Memory B cell (primary cell): ENCODE results near the gene CTSS.
"Not testable (repeated sequence)": the region's sequence is repeated elsewhere in the genome, so short reads cannot be mapped to it uniquely, and the experiment has no call there.

ENCODE experiments used
- ATAC-seq: fragments of 150-1000 bp; cut with Tn5 transposase; 2 replicates; pipeline ENCODE4 v1.10.0; 2021; ENCODE audit warnings: low read depth, mild to moderate bottlenecking, moderate library complexity
- DNase-seq, 2 donors: peaks; one replicate each; pipeline ENCODE4 v3.0.0; 2022; ENCODE audit warnings: low spot score in 2 of 2
- H3K27ac Mint-ChIP-seq: one replicate; pipeline ENCODE4 v1.8.0; 2022; ENCODE audit warnings: mild to moderate bottlenecking, moderate library complexity, mixed read lengths
- H3K27me3 Mint-ChIP-seq: one replicate; pipeline ENCODE4 v1.8.0; 2022; ENCODE audit warnings: mixed read lengths
- H3K36me3 Mint-ChIP-seq: one replicate; pipeline ENCODE4 v1.8.0; 2022; ENCODE audit warnings: mild to moderate bottlenecking, mixed read lengths
- H3K4me1 Mint-ChIP-seq: one replicate; pipeline ENCODE4 v1.8.0; 2022; ENCODE audit warnings: mixed read lengths
- H3K4me3 Mint-ChIP-seq: one replicate; pipeline ENCODE4 v1.8.0; 2022; ENCODE audit warnings: mild to moderate bottlenecking, moderate library complexity, mixed read lengths
- H3K9me3 Mint-ChIP-seq: one replicate; pipeline ENCODE4 v1.8.0; 2022; ENCODE audit warnings: mixed read lengths

CTSS gene

GRCh38 chr1:150791585-150791984 lies 26.0 kb upstream of the CTSS start:
- Mint-ChIP-seq H3K27me3 (no peaks in the 10 kb centered on the region), H3K4me3 (no peak overlapping the region), H3K27ac (no peak overlapping the region), H3K4me1 (peaks cover 13% of the 10 kb centered on the region), H3K36me3 (peaks cover 7% of the 10 kb centered on the region), H3K9me3 (no peaks in the 10 kb centered on the region)
- DNase-seq (no peak), ATAC-seq (no peak)

GRCh38 chr1:150789396-150789795 lies 23.8 kb upstream of the CTSS start:
- ATAC-seq (no peak), DNase-seq (no peak)
- no peaks in the 10 kb centered on the region for H3K9me3 Mint-ChIP-seq
- H3K4me3 Mint-ChIP-seq, result no peak overlapping the region
- H3K27ac Mint-ChIP-seq, result no peak overlapping the region
- no peaks in the 10 kb centered on the region for H3K27me3 Mint-ChIP-seq
- H3K4me1 Mint-ChIP-seq, result peaks cover 13% of the 10 kb centered on the region
- H3K36me3 Mint-ChIP-seq, result no peaks in the 10 kb centered on the region

DNA sequence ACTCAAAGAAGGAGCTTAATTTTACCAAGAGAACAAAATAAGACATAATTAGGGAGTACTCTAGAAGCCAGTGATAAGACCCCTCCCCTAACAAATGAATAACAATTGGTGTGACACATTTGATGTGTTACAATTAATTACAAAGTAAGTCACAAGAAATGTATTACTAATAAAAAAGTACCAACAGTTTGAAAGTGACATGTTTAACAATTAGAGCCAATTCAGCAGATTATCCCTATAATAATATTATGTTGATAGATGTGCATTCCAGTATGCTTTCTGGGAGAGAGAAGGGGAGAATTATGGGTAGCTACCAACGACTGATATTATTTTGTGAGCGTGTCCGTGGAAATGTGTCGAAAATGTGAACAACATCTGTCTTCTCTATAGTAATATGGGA lies 23.4 kb upstream of the CTSS start:
- no peak overlapping the region for H3K4me3 Mint-ChIP-seq
- H3K27me3 Mint-ChIP-seq, result no peaks in the 10 kb centered on the region
- no peak overlapping the region for H3K27ac Mint-ChIP-seq
- H3K36me3 Mint-ChIP-seq, result no peaks in the 10 kb centered on the region
- H3K9me3 Mint-ChIP-seq, result no peaks in the 10 kb centered on the region
- DNase-seq (no peak), ATAC-seq (no peak)
- peaks cover 13% of the 10 kb centered on the region for H3K4me1 Mint-ChIP-seq

DNA sequence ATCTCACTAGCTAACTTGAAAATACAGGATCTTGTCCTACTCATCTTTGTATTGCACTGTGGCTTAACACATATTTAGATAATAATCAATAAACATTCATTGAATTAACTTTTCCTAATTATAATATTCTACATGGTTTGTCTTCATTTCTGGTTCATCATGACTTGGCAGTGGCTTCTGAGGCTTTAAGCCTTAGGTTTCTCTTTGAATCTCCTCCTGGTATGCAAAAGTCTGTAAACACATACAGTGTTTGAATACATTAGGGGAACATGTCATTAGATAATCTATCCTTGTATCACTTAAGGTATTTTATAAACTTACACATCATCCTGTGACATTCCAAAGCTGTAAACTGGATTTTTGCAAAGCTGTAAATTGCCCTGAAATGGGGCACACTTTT lies 21.9 kb upstream of the CTSS start:
- Mint-ChIP-seq H3K9me3 (no peaks in the 10 kb centered on the region), H3K27me3 (no peaks in the 10 kb centered on the region)
- ATAC-seq, result no peak

GRCh38 chr1:150780510-150780909 lies 14.9 kb upstream of the CTSS start:
- Mint-ChIP-seq H3K27ac (no peak overlapping the region), H3K9me3 (no peaks in the 10 kb centered on the region)

More for the DNA sequence above, 21.9 kb upstream of the CTSS start:
- H3K27ac Mint-ChIP-seq, result peak overlapping the region; percentile 76
- H3K4me1 Mint-ChIP-seq, result peaks cover 13% of the 10 kb centered on the region
- no peak for DNase-seq
- H3K36me3 Mint-ChIP-seq, result no peaks in the 10 kb centered on the region
- H3K4me3 Mint-ChIP-seq, result no peak overlapping the region

DNA sequence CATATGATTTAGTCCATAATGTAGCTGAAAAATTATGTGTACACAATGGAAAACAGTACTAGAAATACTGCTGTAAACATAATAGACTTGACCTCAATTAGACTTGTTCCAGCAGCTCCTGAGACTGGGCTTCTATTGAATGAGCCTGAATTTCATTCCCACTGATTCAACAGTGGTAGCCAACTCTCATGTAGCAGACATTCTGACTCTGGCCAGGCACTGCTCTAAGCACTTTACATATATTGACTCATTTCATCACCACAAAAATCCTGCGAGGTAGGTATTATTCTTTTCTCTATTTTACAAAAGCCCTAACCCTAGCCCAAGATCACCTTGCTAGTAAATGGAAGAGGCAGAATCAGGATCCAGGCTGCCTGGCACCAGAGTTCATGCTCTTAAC lies 12.8 kb upstream of the CTSS start:
- no peak for ATAC-seq

More at GRCh38 chr1:150780510-150780909, 14.9 kb upstream of the CTSS start:
- no peak for ATAC-seq
- H3K4me3 Mint-ChIP-seq, result no peak overlapping the region
- DNase-seq, result no peak
- peaks cover 6% of the 10 kb centered on the region for H3K4me1 Mint-ChIP-seq
- no peaks in the 10 kb centered on the region for H3K36me3 Mint-ChIP-seq
- H3K27me3 Mint-ChIP-seq, result no peaks in the 10 kb centered on the region

DNA sequence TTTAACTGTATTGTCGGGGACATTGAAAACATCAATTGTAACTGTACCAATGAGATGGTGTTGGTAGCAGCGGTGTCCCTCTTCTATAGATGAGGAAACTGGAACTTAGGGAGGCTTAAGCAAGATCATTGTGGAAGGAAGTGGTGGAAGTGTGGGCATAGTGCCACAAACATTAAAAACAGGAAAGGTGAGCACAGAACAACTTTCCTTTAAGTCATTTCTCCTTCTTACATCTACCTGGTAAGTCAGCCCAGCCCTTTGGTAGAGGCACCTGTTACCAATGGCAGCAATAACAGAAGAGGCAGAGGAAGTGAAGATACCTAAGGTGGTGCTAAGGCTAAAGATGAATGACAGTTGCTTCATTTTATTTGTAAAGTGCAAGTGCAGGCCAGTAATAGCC lies 12.0 kb upstream of the CTSS start:
- no peaks in the 10 kb centered on the region for H3K36me3 Mint-ChIP-seq
- no peak overlapping the region for H3K27ac Mint-ChIP-seq
- no peaks in the 10 kb centered on the region for H3K9me3 Mint-ChIP-seq
- ATAC-seq, result no peak
- no peak for DNase-seq
- peaks cover 6% of the 10 kb centered on the region for H3K4me1 Mint-ChIP-seq
- no peak overlapping the region for H3K4me3 Mint-ChIP-seq
- no peaks in the 10 kb centered on the region for H3K27me3 Mint-ChIP-seq

More for the DNA sequence above, 12.8 kb upstream of the CTSS start:
- Mint-ChIP-seq H3K27ac (no peak overlapping the region), H3K4me3 (no peak overlapping the region), H3K27me3 (no peaks in the 10 kb centered on the region), H3K4me1 (peaks cover 6% of the 10 kb centered on the region), H3K9me3 (no peaks in the 10 kb centered on the region), H3K36me3 (no peaks in the 10 kb centered on the region)
- no peak for DNase-seq

GRCh38 chr1:150775931-150776505 lies 10.4 kb upstream of the CTSS start:
- ATAC-seq, H3K4me3 Mint-ChIP-seq, H3K9me3 Mint-ChIP-seq, H3K27me3 Mint-ChIP-seq, H3K36me3 Mint-ChIP-seq, H3K4me1 Mint-ChIP-seq, H3K27ac Mint-ChIP-seq, DNase-seq: not testable (repeated sequence)

DNA sequence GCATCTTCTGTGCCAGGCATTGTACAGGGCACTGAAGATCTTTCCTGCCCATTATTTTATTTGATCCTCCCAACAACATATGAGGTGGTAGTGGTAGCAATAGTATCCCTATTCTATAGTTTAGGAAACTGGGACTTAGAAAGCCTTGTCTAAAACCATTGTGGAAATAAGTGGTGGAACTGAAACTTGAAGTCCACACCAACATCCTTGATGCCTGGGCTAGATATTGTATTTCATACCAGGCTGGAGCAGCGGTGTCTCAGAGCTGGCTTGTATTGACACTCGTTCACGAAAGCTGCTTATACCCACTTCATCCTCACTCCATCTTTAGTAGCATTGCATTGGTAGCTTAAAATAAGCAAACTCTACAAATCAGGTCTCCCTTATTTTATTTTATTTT lies 9.7 kb upstream of the CTSS start:
- ATAC-seq (no peak), DNase-seq (no peak)
- Mint-ChIP-seq H3K27ac (no peak overlapping the region), H3K27me3 (no peaks in the 10 kb centered on the region), H3K4me1 (peaks cover 9% of the 10 kb centered on the region), H3K36me3 (no peaks in the 10 kb centered on the region), H3K9me3 (no peaks in the 10 kb centered on the region), H3K4me3 (no peak overlapping the region)

- Mint-ChIP-seq H3K9me3 (no peaks in the 10 kb centered on the region), H3K4me1 (peaks cover 4% of the 10 kb centered on the region), H3K27ac (no peak overlapping the region), H3K27me3 (no peaks in the 10 kb centered on the region), H3K4me3 (no peak overlapping the region), H3K36me3 (no peaks in the 10 kb centered on the region)
- ATAC-seq, result no peak
- no peak for DNase-seq
Observed at GRCh38 chr1:150772326-150772725, 6.7 kb upstream of the CTSS start.

DNA sequence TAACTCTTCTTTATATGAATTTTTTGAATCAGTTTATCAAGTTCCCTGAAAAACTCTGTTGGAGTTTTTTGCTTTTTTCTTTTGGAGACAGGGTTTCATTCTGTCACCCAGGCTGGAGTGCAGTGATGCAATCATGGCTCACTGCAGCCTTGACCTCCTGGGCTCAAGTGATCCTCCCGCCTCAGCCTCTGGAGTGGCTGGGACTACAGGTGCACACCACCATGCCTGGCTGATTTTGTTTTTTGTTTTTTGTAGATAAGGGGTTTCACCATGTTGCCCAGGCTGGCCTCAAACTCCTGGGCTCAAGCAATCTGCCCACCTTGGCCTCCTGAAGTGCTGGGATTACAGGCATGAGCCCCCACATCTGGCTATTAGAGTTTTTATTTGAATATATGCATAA lies 2.1 kb upstream of the CTSS start:
- peaks cover 23% of the 10 kb centered on the region for H3K4me1 Mint-ChIP-seq
- peak overlapping the region; percentile 4 for H3K27ac Mint-ChIP-seq
- DNase-seq, H3K9me3 Mint-ChIP-seq, H3K36me3 Mint-ChIP-seq, H3K4me3 Mint-ChIP-seq, ATAC-seq, H3K27me3 Mint-ChIP-seq: not testable (repeated sequence)

DNA sequence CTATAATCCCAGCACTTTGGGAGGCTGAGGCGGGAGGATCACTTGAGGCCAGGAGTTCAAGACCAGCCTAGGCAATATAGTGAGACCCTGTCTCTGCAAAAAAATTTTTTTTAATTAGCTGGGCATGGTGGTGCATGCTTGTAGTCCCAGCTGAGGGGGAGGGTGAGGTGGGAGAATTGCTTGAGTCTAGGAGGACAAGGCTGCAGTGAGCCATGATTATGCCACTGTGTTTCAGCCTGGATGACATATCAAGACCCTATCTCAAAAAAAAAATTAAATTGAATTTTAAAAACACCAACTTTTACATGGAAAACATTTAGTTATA lies 361 bp upstream of the CTSS start:
- H3K9me3 Mint-ChIP-seq, H3K27me3 Mint-ChIP-seq, DNase-seq: not testable (repeated sequence)
- H3K4me3 Mint-ChIP-seq, result peak overlapping the region; percentile 99
- H3K36me3 Mint-ChIP-seq, result peaks cover 14% of the 10 kb centered on the region
- ATAC-seq, result peak; percentile 12
- peaks cover 31% of the 10 kb centered on the region for H3K4me1 Mint-ChIP-seq
- H3K27ac Mint-ChIP-seq, result peak overlapping the region; percentile 100

DNA sequence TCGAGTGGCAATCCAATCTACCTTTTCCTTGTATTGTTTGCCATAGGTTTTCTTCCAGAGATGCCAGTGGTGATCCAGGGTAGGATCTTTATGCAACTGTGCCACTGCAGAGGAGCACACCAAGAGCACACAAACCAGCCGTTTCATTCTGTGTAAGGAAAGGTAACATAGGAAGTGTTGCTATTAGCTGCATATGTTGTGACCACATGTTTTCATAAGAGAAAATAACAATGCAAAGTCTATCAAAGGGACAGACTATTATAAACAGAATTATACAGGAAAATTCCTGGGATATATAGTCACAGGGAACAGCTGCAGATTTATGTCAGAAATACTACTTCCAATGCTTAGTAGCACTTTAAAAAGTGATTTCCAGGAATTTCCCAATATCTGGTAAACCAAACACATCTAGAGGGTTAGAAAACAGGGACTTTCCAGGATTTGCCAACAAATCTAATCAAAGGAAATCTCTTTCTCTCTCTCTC lies 919 bp downstream of the CTSS start:
- peaks cover 24% of the 10 kb centered on the region for H3K36me3 Mint-ChIP-seq
- H3K4me3 Mint-ChIP-seq, result peak overlapping the region; percentile 99
- peaks cover 38% of the 10 kb centered on the region for H3K4me1 Mint-ChIP-seq
- peak overlapping the region; percentile 100 for H3K27ac Mint-ChIP-seq
- ATAC-seq (no peak), DNase-seq (no peak)
- H3K27me3 Mint-ChIP-seq, result no peaks in the 10 kb centered on the region
- no peaks in the 10 kb centered on the region for H3K9me3 Mint-ChIP-seq

GRCh38 chr1:150763018-150763417 lies 2.6 kb downstream of the CTSS start:
- ATAC-seq (no peak), DNase-seq (no peak)
- no peaks in the 10 kb centered on the region for H3K9me3 Mint-ChIP-seq
- no peaks in the 10 kb centered on the region for H3K27me3 Mint-ChIP-seq
- peak overlapping the region; percentile 83 for H3K4me3 Mint-ChIP-seq
- peak overlapping the region; percentile 9 for H3K27ac Mint-ChIP-seq
- H3K4me1 Mint-ChIP-seq, result peaks cover 38% of the 10 kb centered on the region
- H3K36me3 Mint-ChIP-seq, result peaks cover 28% of the 10 kb centered on the region

GRCh38 chr1:150762552-150762951 lies 3.0 kb downstream of the CTSS start:
- Mint-ChIP-seq H3K27ac (peak overlapping the region; percentile 9), H3K4me1 (peaks cover 38% of the 10 kb centered on the region), H3K9me3 (no peaks in the 10 kb centered on the region), H3K4me3 (peak overlapping the region; percentile 83), H3K36me3 (peaks cover 28% of the 10 kb centered on the region), H3K27me3 (no peaks in the 10 kb centered on the region)
- DNase-seq (no peak), ATAC-seq (no peak)
